HCT116 (cell line): ENCODE measurements around the gene PDGFA. TPM values are rescaled to one million over a fixed set of nuclear protein-coding genes. Genes with fewer than 3 reads are reported as not detected.

Experiments
- ATAC-seq: fragments of 200-7000 bp; cut with Tn5 transposase; 2 replicates; pipeline ENCODE4 v1.9.1; 2020; ENCODE audit warnings: mild to moderate bottlenecking, moderate library complexity
- BruUV-seq: library from RNA; stranded (reverse); fragments of 400-500 nt; replicated peaks from 2 replicates; lab custom pipeline; 2021; lab: Mats Ljungman, UMichigan
- CTCF ChIA-PET: fragments of 300-600 bp; sonication (Branson Sonifier 250); formaldehyde crosslinking; loops from one replicate; lab custom pipeline; 2021; ENCODE audit warnings: antibody characterized with exemption; lab: Charles Lee
- POLR2A ChIA-PET: fragments of 300-600, 350-600 bp; sonication (Branson Sonifier 250); formaldehyde crosslinking; loops from one replicate; lab custom pipeline; 2021; ENCODE audit warnings: antibody characterized with exemption; lab: Charles Lee
- RAD21 ChIA-PET, 2 experiments: fragments of 300-600 bp; sonication (Branson Sonifier 250); formaldehyde crosslinking; loops; one replicate each; lab custom pipeline; 2023; ENCODE audit warnings: low total read pairs in 2 of 2; ENCODE audit not compliant: uncharacterized antibody in 2 of 2, unreplicated experiment in 2 of 2, low non-redundant PET in 1 of 2; lab: Charles Lee
- DNase-seq: peaks from one replicate; pipeline ENCODE4 v3.0.0-alpha.2; 2010; ENCODE audit warnings: low read depth, low spot score
- H2AFZ ChIP-seq: fragments of 200-600 bp; shearing (Covaris generic), sonication (generic); 2 replicates; pipeline ENCODE4 v1.6.1; 2017; ENCODE audit warnings: low read depth, mixed run types, mixed read lengths, antibody characterized with exemption, low read length; ENCODE audit not compliant: poor library complexity, severe bottlenecking
- H3K27ac ChIP-seq: 2 replicates; pipeline ENCODE4 v1.5.1; 2012; ENCODE audit warnings: low read depth, low read length
- H3K27me3 ChIP-seq: fragments of 200-600 bp; sonication (generic); 2 replicates; pipeline ENCODE4 v1.6.1; 2016; ENCODE audit warnings: mixed run types, low read length, mixed read lengths; ENCODE audit not compliant: insufficient read depth
- H3K36me3 ChIP-seq, 2 experiments: fragments of 200-500 bp in 1 of 2; fragments of 200-600 bp in 1 of 2; sonication (Bioruptor generic) in 1 of 2; sonication (generic) in 1 of 2; 2 replicates each; pipeline versions ENCODE4 v1.5.1 to v1.6.1; 2014 to 2016; ENCODE audit warnings: low read length in 2 of 2, inconsistent platforms in 1 of 2, mixed read lengths in 1 of 2, mixed run types in 1 of 2; ENCODE audit not compliant: insufficient read depth in 2 of 2, control insufficient read depth in 1 of 2
- H3K4me1 ChIP-seq, 2 experiments: fragments of 200-600 bp in 1 of 2; sonication (generic) in 1 of 2; 2 replicates each; pipeline versions ENCODE4 v1.5.1 to v1.6.1; 2012 to 2017; ENCODE audit warnings: low read length in 2 of 2, inconsistent platforms in 1 of 2, mild to moderate bottlenecking in 1 of 2, mixed read lengths in 1 of 2, mixed run types in 1 of 2, moderate library complexity in 1 of 2; ENCODE audit not compliant: insufficient read depth in 2 of 2, control insufficient read depth in 1 of 2
- H3K4me2 ChIP-seq: fragments of 200-600 bp; sonication (generic); 2 replicates; pipeline ENCODE4 v1.6.1; 2017; ENCODE audit warnings: mixed run types, low read length, mixed read lengths
- H3K4me3 ChIP-seq, 2 experiments: fragments of 200-600 bp in 1 of 2; sonication (generic) in 1 of 2; replicated peaks in 1 of 2; 2 replicates each; pipeline ENCODE4 v1.5.1; 2011 to 2016; ENCODE audit warnings: low read length in 2 of 2, control low read depth in 1 of 2, low read depth in 1 of 2, mild to moderate bottlenecking in 1 of 2, mixed read lengths in 1 of 2, mixed run types in 1 of 2
- H3K79me2 ChIP-seq: fragments of 200-600 bp; sonication (generic); 2 replicates; pipeline ENCODE4 v1.6.1; 2017; ENCODE audit warnings: mild to moderate bottlenecking, mixed run types, low read length, moderate library complexity, mixed read lengths; ENCODE audit not compliant: insufficient read depth
- H3K9ac ChIP-seq: fragments of 200-600 bp; sonication (generic); 2 replicates; pipeline ENCODE4 v1.6.1; 2016; ENCODE audit warnings: low read length, mixed read lengths
- H3K9me2 ChIP-seq: fragments of 200-600 bp; sonication (generic), shearing (Covaris generic); 2 replicates; pipeline ENCODE4 v1.6.1; 2017; ENCODE audit warnings: mixed run types, mild to moderate bottlenecking, moderate library complexity; ENCODE audit not compliant: insufficient read depth
- H3K9me3 ChIP-seq, 2 experiments: fragments of 200-500 bp in 1 of 2; fragments of 200-600 bp in 1 of 2; sonication (Bioruptor generic) in 1 of 2; sonication (generic) in 1 of 2; 2 replicates each; pipeline ENCODE4 v1.6.1; 2014 to 2017; ENCODE audit warnings: low read length in 2 of 2, mixed read lengths in 2 of 2, inconsistent platforms in 1 of 2, low read depth in 1 of 2, mild to moderate bottlenecking in 1 of 2, mixed run types in 1 of 2, moderate library complexity in 1 of 2; ENCODE audit not compliant: control insufficient read depth in 1 of 2, insufficient read depth in 1 of 2
- H4K20me1 ChIP-seq: fragments of 200-600 bp; sonication (generic), shearing (Covaris generic); 2 replicates; pipeline ENCODE4 v1.6.1; 2017; ENCODE audit warnings: mixed run types, mild to moderate bottlenecking, moderate library complexity; ENCODE audit not compliant: insufficient read depth
- CEBPB ChIP-seq: IDR thresholded peaks from 2 replicates; pipeline ENCODE4 v1.6.1; 2012; ENCODE audit warnings: low read depth
- CTCF ChIP-seq, 3 experiments: fragments of 200-600 bp in 1 of 3; sonication (generic) in 1 of 3; IDR thresholded peaks in 2 of 3; conservative IDR thresholded peaks in 1 of 3; 2 replicates each; pipeline ENCODE4 v1.5.1; 2012 to 2017; ENCODE audit warnings: low read depth in 2 of 3, low read length in 2 of 3, antibody characterized with exemption in 1 of 3, borderline replicate concordance in 1 of 3, control low read depth in 1 of 3, mild to moderate bottlenecking in 1 of 3, mixed read lengths in 1 of 3, mixed run types in 1 of 3, moderate library complexity in 1 of 3; ENCODE audit not compliant: insufficient read depth in 1 of 3
- EZH2phosphoT487 ChIP-seq: fragments of 200-600 bp; IDR thresholded peaks from 2 replicates; pipeline ENCODE4 v1.6.1; 2018; ENCODE audit warnings: antibody characterized with exemption, borderline replicate concordance
- RAD21 ChIP-seq: IDR thresholded peaks from 2 replicates; pipeline ENCODE4 v1.6.1; 2012; ENCODE audit warnings: low read depth, mild to moderate bottlenecking
- SRF ChIP-seq: IDR thresholded peaks from 2 replicates; pipeline ENCODE4 v1.6.1; 2012; ENCODE audit warnings: low read depth
- YY1 ChIP-seq: IDR thresholded peaks from 2 replicates; pipeline ENCODE4 v1.6.1; 2011; ENCODE audit warnings: low read length, low read depth, moderate library complexity, mild to moderate bottlenecking; ENCODE audit not compliant: insufficient replicate concordance; ENCODE audit errors: extremely low read depth
- intact Hi-C: fragments of 100-400 bp; cut with micrococcal nuclease; formaldehyde crosslinking; loops from 2 replicates; pipeline ENCODE4 v1.10.0; 2022
- total RNA-seq: library from RNA; stranded (reverse); gene quantifications from one replicate; pipeline ENCODE4 v1.2.1, GENCODE V29; 2021; ENCODE audit not compliant: unreplicated experiment

Gene PDGFA
- total RNA-seq, 1 experiment from 2014 or later = 44.7 TPM

GRCh38 chr7:453597-454306 lies 65.9 kb downstream of the PDGFA start:
- intact Hi-C loops = no loop called here
- RAD21 ChIA-PET = no interaction called here
- BruUV-seq = no TSS peak
- POLR2A ChIA-PET = no interaction called here
- CTCF ChIA-PET = no interaction called here
- Histone ChIP-seq H3K9me2 (no peaks in the 10 kb centered on the region), H3K79me2 (no peaks in the 10 kb centered on the region), H3K4me2 (no peak overlapping the region), H3K9me3 (no peaks in the 10 kb centered on the region), H3K36me3 (no peaks in the 10 kb centered on the region), H3K9ac (no peak overlapping the region)
- no peak for DNase-seq
- TF ChIP-seq CEBPB (no peak), RAD21 (no peak), YY1 (no peak), EZH2phosphoT487 (no peak), CTCF (IDR thresholded peaks at IDR 0.05 in 2 of 3, conservative IDR thresholded peaks at IDR 0.05 in 1 of 3; ENCODE audit: borderline replicate concordance in 1 of 3, insufficient read depth in 1 of 3, low read depth in 2 of 3, low read length in 2 of 3) (no peak), SRF (no peak)
- TF ChIP-seq, all 23 proteins: peak for 0
- Histone ChIP-seq H3K4me3 (no peak overlapping the region), H4K20me1 (no peaks in the 10 kb centered on the region), H2AFZ (no peak overlapping the region), H3K27ac (no peak overlapping the region), H3K4me1 (no peaks in the 10 kb centered on the region), H3K27me3 (no peaks in the 10 kb centered on the region)
- ATAC-seq = no peak
